Nephron (organoid): ENCODE data around the gene CRADD.

Source experiments
- H3K27ac Mint-ChIP-seq, 3 experiments: 2 replicates each; pipeline ENCODE4 v1.8.0; 2020; ENCODE audit warnings: mixed read lengths in 3 of 3, mild to moderate bottlenecking in 2 of 3, moderate library complexity in 1 of 3
- H3K27me3 Mint-ChIP-seq: 2 replicates; pipeline ENCODE4 v1.8.0; 2021; ENCODE audit warnings: low read depth, mild to moderate bottlenecking, moderate library complexity, mixed read lengths
- H3K36me3 Mint-ChIP-seq: 2 replicates; pipeline ENCODE4 v1.8.0; 2020; ENCODE audit warnings: low read depth, mixed read lengths
- H3K4me1 Mint-ChIP-seq: 2 replicates; pipeline ENCODE4 v1.8.0; 2020; ENCODE audit warnings: mixed read lengths
- H3K4me3 Mint-ChIP-seq, 3 experiments: 2 replicates each; pipeline ENCODE4 v1.8.0; 2020; ENCODE audit warnings: mild to moderate bottlenecking in 3 of 3, mixed read lengths in 3 of 3, moderate library complexity in 2 of 3
- H3K9me3 Mint-ChIP-seq: 2 replicates; pipeline ENCODE4 v1.8.0; 2020; ENCODE audit warnings: mixed read lengths
- CTCF ChIP-seq, 3 experiments: fragments of 200-600 bp; sonication (generic); IDR thresholded peaks; one replicate each; pipeline ENCODE4 v1.5.0; 2021; ENCODE audit warnings: antibody characterized with exemption in 3 of 3; ENCODE audit not compliant: unreplicated experiment in 3 of 3

Gene CRADD

GRCh38 chr12:93892423-93893268 is 215.5 kb downstream of the CRADD start:
- peak overlapping the region in 2 of 3 experiments; percentile 15 to 34 for H3K4me3 Mint-ChIP-seq
- H3K27me3 Mint-ChIP-seq, result peaks cover 15% of the 10 kb centered on the region
- peak overlapping the region; percentile 77 to 90 (median 88) for H3K27ac Mint-ChIP-seq
- H3K9me3 Mint-ChIP-seq, result no peaks in the 10 kb centered on the region
- H3K4me1 Mint-ChIP-seq, result peaks cover 54% of the 10 kb centered on the region
- no peak for TF ChIP-seq CTCF (IDR thresholded peaks at IDR 0.05; ENCODE audit: unreplicated experiment in 3 of 3)
- peaks cover 3% of the 10 kb centered on the region for H3K36me3 Mint-ChIP-seq

DNA sequence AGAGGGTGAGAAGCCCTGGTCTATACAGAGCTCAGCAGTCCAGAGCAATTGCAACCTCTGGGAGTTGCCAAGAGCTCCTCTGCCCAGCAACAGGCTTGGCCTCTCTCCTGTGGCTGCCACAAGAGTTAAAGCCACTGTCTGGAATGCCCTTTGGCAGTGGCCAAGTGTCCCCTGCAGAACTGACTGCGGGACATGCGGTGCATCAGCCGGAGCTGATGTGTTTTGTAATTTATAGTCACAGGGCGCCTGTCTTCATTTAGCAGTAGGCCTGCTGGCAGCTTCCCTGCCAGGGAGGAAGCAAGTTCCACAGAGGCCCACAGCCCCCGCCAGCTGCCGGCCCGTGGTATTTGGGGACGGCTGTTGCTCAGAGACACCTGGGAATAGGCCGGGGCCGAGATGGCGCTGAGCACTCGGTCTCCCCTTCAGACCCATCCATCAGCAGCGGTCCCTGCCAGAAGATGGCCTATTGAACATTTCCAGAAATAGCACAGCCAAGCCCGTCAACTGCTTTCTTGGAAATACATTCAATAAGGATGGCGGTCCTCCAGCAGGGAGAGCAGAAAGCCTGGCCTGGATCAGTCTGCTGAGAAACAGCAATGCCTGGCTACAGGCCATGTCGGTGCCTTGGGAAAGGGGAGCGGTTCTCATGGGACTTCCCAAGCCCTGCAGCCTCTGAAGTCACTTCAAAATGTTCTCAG is 217.4 kb downstream of the CRADD start:
- no peaks in the 10 kb centered on the region for H3K9me3 Mint-ChIP-seq

DNA sequence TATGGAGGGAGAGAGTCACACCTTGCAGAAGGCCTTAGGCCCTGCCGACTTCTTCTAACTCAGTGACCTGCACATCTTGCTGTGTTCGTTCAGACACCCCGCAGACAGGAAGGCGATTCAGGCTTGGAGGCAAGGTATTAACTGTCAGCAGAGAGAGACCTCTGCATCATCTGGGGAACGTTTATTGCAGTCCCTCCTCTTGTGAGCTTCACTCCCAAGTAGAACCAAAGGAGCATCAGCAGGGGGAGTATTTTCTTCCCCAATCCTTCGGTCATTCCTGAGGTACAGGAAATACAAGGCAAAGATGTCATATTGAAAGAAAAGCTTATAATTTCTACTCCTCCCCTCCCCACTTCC is 217.9 kb downstream of the CRADD start:
- Mint-ChIP-seq H3K4me1 (peaks cover 45% of the 10 kb centered on the region), H3K27ac (peak overlapping the region; percentile 85 to 95 (median 90)), H3K4me3 (peak overlapping the region in 2 of 3 experiments; percentile 4 to 64), H3K27me3 (peaks cover 9% of the 10 kb centered on the region), H3K9me3 (no peaks in the 10 kb centered on the region), H3K36me3 (no peaks in the 10 kb centered on the region)
- TF ChIP-seq CTCF (IDR thresholded peaks at IDR 0.05; ENCODE audit: unreplicated experiment in 3 of 3), result no peak

More for the DNA sequence above, 217.4 kb downstream of the CRADD start:
- Mint-ChIP-seq H3K4me3 (peak overlapping the region in 2 of 3 experiments; percentile 4 to 64), H3K27ac (peak overlapping the region; percentile 85 to 95 (median 90)), H3K4me1 (peaks cover 51% of the 10 kb centered on the region), H3K27me3 (peaks cover 5% of the 10 kb centered on the region), H3K36me3 (no peaks in the 10 kb centered on the region)
- no peak for TF ChIP-seq CTCF (IDR thresholded peaks at IDR 0.05; ENCODE audit: unreplicated experiment in 3 of 3)

- peaks cover 43% of the 10 kb centered on the region for H3K4me1 Mint-ChIP-seq
- H3K36me3 Mint-ChIP-seq, result no peaks in the 10 kb centered on the region
- H3K27ac Mint-ChIP-seq, result no peak overlapping the region
- no peaks in the 10 kb centered on the region for H3K9me3 Mint-ChIP-seq
- TF ChIP-seq CTCF (IDR thresholded peaks at IDR 0.05; ENCODE audit: unreplicated experiment in 3 of 3), result no peak
- H3K27me3 Mint-ChIP-seq, result peaks cover 9% of the 10 kb centered on the region
- no peak overlapping the region for H3K4me3 Mint-ChIP-seq
These were observed 219.3 kb downstream of the CRADD start for GRCh38 chr12:93896427-93896826.

DNA sequence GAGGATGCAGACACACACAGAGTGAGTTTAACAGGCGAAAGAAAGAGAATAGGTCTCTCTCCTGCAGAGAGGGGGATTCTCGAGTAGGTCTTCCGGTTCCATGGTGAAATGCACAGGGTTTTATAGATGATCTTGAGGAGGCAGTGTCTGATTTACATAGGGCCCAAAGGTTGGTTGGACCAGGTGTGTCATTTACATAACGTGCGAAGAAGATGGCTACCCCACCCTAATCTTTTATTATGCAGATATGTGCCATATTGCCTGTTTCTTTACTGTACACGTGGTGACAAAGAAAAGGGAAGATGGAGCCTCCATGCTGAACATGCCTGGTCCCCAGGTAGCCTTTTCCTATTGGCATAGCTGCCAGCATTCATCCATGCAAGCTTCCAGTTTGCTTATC is 219.8 kb downstream of the CRADD start:
- no peak overlapping the region for H3K4me3 Mint-ChIP-seq
- H3K36me3 Mint-ChIP-seq, result peaks cover under 1% of the 10 kb centered on the region
- TF ChIP-seq CTCF (IDR thresholded peaks at IDR 0.05; ENCODE audit: unreplicated experiment in 3 of 3), result no peak
- H3K27ac Mint-ChIP-seq, result no peak overlapping the region
- H3K27me3 Mint-ChIP-seq, result peaks cover 9% of the 10 kb centered on the region
- H3K4me1 Mint-ChIP-seq, result peaks cover 43% of the 10 kb centered on the region
- H3K9me3 Mint-ChIP-seq, result peaks cover 3% of the 10 kb centered on the region
